ENCODE data around the gene COX7A2. TPM values are rescaled to one million over a fixed set of nuclear protein-coding genes. Genes with fewer than 3 reads are reported as not detected.

Gene COX7A2
- total RNA-seq, 3 donors from 2014 or later (not counting 1 experiment from before 2014, with no cell fraction given), result 161 to 215 (median 166) TPM

- Histone ChIP-seq H3K4me1 (ENCODE audit: control insufficient read depth, insufficient read depth, low read length) (no peaks in the 10 kb centered on the region), H3K27me3 (ENCODE audit: control insufficient read depth, insufficient read depth, low read length) (no peaks in the 10 kb centered on the region), H3K27ac (ENCODE audit: low read length) (no peak overlapping the region), H3K4me3 (ENCODE audit: low read length) (no peak overlapping the region), H3K36me3 (ENCODE audit: control insufficient read depth, insufficient read depth, low read length) (no peaks in the 10 kb centered on the region), H3K9me3 (ENCODE audit: control insufficient read depth, insufficient read depth, low read length) (no peaks in the 10 kb centered on the region)
- Mint-ChIP-seq H3K27ac (no peak overlapping the region), H3K4me3 (no peak overlapping the region), H3K9me3 (no peaks in the 10 kb centered on the region), H3K36me3 (no peaks in the 10 kb centered on the region), H3K4me1 (no peaks in the 10 kb centered on the region), H3K27me3 (ENCODE audit: low read depth in 2 of 2) (peaks cover 20 to 66% of the 10 kb centered on the region in 2 donors)
- WGBS (ENCODE audit: insufficient coverage), result 85% methylated on average over 3 of the region's 3 CpGs
- ATAC-seq (no peak), DNase-seq (no peak)
- TF ChIP-seq CTCF (IDR thresholded peaks at IDR 0.05), result no peak
- intact Hi-C loops (cut with micrococcal nuclease), result no loop called here
Observed at GRCh38 chr6:75219263-75219662, 24.3 kb downstream of the COX7A2 start.

GRCh38 chr6:75217193-75217592, 26.4 kb downstream of the COX7A2 start:
- Histone ChIP-seq H3K9me3 (ENCODE audit: control insufficient read depth, insufficient read depth, low read length) (no peaks in the 10 kb centered on the region), H3K27me3 (ENCODE audit: control insufficient read depth, insufficient read depth, low read length) (peaks cover under 1% of the 10 kb centered on the region), H3K4me1 (ENCODE audit: control insufficient read depth, insufficient read depth, low read length) (no peaks in the 10 kb centered on the region), H3K4me3 (ENCODE audit: low read length) (no peak overlapping the region), H3K36me3 (ENCODE audit: control insufficient read depth, insufficient read depth, low read length) (no peaks in the 10 kb centered on the region), H3K27ac (ENCODE audit: low read length) (no peak overlapping the region)
- intact Hi-C loops (cut with micrococcal nuclease), result no loop called here
- DNase-seq, result no peak
- Mint-ChIP-seq H3K9me3 (no peaks in the 10 kb centered on the region), H3K4me1 (no peaks in the 10 kb centered on the region), H3K36me3 (no peaks in the 10 kb centered on the region), H3K4me3 (no peak overlapping the region), H3K27ac (no peak overlapping the region), H3K27me3 (ENCODE audit: low read depth in 2 of 2) (peaks cover 17 to 58% of the 10 kb centered on the region in 2 donors)
- no peak for TF ChIP-seq CTCF (IDR thresholded peaks at IDR 0.05)
- WGBS (ENCODE audit: insufficient coverage), result 42% methylated on average over 2 of the region's 4 CpGs
- no peak for ATAC-seq

- Mint-ChIP-seq H3K9me3 (no peaks in the 10 kb centered on the region), H3K36me3 (no peaks in the 10 kb centered on the region), H3K27me3 (ENCODE audit: low read depth in 2 of 2) (peaks cover 22 to 62% of the 10 kb centered on the region in 2 donors), H3K27ac (no peak overlapping the region), H3K4me3 (no peak overlapping the region), H3K4me1 (no peaks in the 10 kb centered on the region)
- Histone ChIP-seq H3K27me3 (ENCODE audit: control insufficient read depth, insufficient read depth, low read length) (peaks cover 6% of the 10 kb centered on the region), H3K36me3 (ENCODE audit: control insufficient read depth, insufficient read depth, low read length) (no peaks in the 10 kb centered on the region), H3K4me1 (ENCODE audit: control insufficient read depth, insufficient read depth, low read length) (no peaks in the 10 kb centered on the region), H3K4me3 (ENCODE audit: low read length) (no peak overlapping the region), H3K9me3 (ENCODE audit: control insufficient read depth, insufficient read depth, low read length) (no peaks in the 10 kb centered on the region), H3K27ac (ENCODE audit: low read length) (no peak overlapping the region)
- no peak for TF ChIP-seq CTCF (IDR thresholded peaks at IDR 0.05)
- DNase-seq (no peak), ATAC-seq (no peak)
- WGBS (ENCODE audit: insufficient coverage), result 94% methylated on average over 4 of the region's 4 CpGs
- intact Hi-C loops (cut with micrococcal nuclease), result no loop called here
Observed at GRCh38 chr6:75215291-75215690, 28.3 kb downstream of the COX7A2 start.

- peaks cover 28 to 60% of the 10 kb centered on the region in 2 donors for H3K27me3 Mint-ChIP-seq (ENCODE audit: low read depth in 2 of 2)
Observed at GRCh38 chr6:75213732-75214131, 29.9 kb downstream of the COX7A2 start.

More at GRCh38 chr6:75213732-75214131, 29.9 kb downstream of the COX7A2 start:
- no peaks in the 10 kb centered on the region for H3K36me3 ChIP-seq (ENCODE audit: control insufficient read depth, insufficient read depth, low read length)
- H3K9me3 Mint-ChIP-seq, result no peaks in the 10 kb centered on the region
- H3K27ac Mint-ChIP-seq, result no peak overlapping the region
- H3K4me1 ChIP-seq (ENCODE audit: control insufficient read depth, insufficient read depth, low read length), result peaks cover 4% of the 10 kb centered on the region
- no peak for DNase-seq
- intact Hi-C loops (cut with micrococcal nuclease), result no loop called here
- no peak for ATAC-seq
- no peaks in the 10 kb centered on the region for H3K36me3 Mint-ChIP-seq
- WGBS (ENCODE audit: insufficient coverage), result 69% methylated on average over 2 of the region's 2 CpGs
- no peak for TF ChIP-seq CTCF (IDR thresholded peaks at IDR 0.05)
- H3K9me3 ChIP-seq (ENCODE audit: control insufficient read depth, insufficient read depth, low read length), result no peaks in the 10 kb centered on the region
- peaks cover 7% of the 10 kb centered on the region for H3K27me3 ChIP-seq (ENCODE audit: control insufficient read depth, insufficient read depth, low read length)
- H3K4me3 ChIP-seq (ENCODE audit: low read length), result no peak overlapping the region
- peaks cover 5 to 6% of the 10 kb centered on the region in 2 donors for H3K4me1 Mint-ChIP-seq
- no peak overlapping the region for H3K27ac ChIP-seq (ENCODE audit: low read length)
- no peak overlapping the region for H3K4me3 Mint-ChIP-seq

Data from natural killer cell (primary cell).